GM12872 (cell line): ENCODE results near the gene OCA2.
A peak's percentile ranks its signal among the peaks of the same experiment; 100 is the strongest.

Source experiments
- TF ChIP-seq, protein P1 (sequence below): IDR thresholded peaks from 3 replicates; pipeline ENCODE4 v1.5.1; 2011; ENCODE audit warnings: low read depth, mild to moderate bottlenecking, low read length, moderate library complexity; ENCODE audit not compliant: insufficient read depth

Gene OCA2

DNA sequence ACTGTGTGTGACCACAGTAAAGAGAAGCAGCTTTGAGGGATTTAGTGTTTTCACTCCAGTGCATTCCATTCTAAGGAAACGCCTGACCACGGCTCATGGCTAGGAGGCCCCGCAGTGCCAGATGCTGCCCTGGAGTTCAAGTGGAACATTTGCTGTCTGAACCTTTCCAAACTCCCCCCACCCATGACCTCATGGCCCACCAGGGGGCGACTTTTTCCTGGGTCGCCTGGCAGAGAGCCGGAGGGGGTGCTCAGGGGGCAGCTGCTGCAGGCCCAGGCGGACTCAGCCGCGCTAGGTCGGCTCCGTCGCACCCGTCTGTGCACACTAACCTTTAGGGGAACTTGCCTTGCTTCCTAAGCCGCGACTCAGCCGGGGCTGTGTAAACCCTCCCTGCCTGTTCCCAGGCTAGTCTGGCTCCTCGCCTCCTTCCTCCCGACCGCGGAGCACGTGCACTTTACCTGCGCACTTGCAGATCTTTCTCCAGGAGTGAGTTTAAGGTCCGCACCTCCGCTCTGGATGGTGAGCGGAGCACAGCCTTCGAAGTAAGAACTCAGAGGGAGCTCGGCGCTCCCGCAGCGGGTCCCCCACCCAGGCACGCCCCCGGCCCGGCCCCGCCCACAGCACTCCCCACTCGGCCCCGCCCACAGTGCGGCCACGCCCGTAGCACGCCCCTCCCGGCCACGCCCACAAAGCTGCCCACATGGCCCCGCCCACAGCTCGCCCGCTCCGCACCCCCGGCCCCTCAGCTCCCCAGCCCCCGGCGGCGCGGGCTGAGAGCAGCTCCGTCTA lies at the start of gene OCA2:
TSS of gene OCA2 (minus strand) at position 550 of the 789 bp plus-strand sequence. CDS start 17,441 bp downstream, outside the sequence.
- TF ChIP-seq, protein P1, sequence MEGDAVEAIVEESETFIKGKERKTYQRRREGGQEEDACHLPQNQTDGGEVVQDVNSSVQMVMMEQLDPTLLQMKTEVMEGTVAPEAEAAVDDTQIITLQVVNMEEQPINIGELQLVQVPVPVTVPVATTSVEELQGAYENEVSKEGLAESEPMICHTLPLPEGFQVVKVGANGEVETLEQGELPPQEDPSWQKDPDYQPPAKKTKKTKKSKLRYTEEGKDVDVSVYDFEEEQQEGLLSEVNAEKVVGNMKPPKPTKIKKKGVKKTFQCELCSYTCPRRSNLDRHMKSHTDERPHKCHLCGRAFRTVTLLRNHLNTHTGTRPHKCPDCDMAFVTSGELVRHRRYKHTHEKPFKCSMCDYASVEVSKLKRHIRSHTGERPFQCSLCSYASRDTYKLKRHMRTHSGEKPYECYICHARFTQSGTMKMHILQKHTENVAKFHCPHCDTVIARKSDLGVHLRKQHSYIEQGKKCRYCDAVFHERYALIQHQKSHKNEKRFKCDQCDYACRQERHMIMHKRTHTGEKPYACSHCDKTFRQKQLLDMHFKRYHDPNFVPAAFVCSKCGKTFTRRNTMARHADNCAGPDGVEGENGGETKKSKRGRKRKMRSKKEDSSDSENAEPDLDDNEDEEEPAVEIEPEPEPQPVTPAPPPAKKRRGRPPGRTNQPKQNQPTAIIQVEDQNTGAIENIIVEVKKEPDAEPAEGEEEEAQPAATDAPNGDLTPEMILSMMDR: peak; percentile 39

DNA sequence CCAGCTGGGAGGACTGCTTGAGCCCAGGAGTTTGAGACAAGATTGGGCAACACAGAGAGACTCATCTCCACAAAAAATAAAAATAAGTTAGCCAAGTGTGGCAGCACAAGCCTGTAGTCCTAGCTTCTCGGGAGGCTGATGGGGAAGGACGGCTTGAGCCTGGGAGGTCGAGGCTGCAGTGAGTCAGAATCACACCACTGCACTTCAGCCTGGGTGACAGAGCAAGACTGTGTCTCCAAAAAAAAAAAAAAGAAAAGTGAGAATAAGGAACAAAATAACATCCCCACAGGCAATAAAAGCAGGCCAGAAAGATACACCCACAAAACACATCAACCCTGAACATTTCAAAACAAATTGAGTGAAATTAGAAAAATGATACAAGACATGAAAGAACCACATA lies 48.7 kb upstream of the OCA2 start:
- TF ChIP-seq, protein P1: no peak

GRCh38 chr15:28140062-28140461 lies 40.9 kb upstream of the OCA2 start:
- TF ChIP-seq, protein P1: no peak

- TF ChIP-seq, protein P1: no peak
Measured at GRCh38 chr15:28133281-28133680, 34.2 kb upstream of the OCA2 start.

DNA sequence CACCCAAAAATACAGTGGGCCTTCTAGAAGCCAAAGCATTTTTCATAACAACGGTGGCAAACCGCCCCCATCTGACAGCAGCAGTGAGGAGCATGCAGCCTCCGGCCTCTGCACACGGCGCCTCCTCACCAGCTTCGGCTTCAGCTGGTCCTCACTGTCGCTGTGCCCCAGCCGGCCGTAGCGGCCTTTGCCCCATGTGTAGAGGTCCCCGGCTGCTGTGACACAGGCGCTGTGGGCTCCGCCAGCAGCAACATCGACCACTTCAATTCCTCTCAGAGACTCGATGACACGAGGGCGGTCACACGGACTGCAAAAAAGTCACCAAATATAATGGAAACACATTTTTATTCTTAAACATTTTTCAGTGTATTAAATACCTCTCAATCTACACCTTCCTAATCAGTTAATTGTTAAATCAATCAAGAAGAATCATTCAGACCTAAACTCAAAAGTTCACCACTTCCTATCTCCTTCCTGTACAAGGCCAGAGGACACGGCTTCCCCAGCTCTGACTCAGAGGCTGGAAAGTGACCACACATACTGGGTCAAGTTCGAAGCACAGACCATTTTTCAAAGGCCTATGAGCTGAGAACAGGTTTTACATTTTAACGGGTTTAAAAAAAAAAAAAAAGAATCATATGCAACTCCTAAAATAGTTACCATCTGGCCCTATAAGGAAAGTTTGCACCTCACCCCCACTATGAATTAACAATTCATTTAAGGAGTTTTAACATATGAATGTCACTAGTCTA lies 33.6 kb upstream of the OCA2 start:
- TF ChIP-seq, protein P1: no peak

- TF ChIP-seq, protein P1: no peak
Measured at GRCh38 chr15:28131946-28132345, 32.8 kb upstream of the OCA2 start.

DNA sequence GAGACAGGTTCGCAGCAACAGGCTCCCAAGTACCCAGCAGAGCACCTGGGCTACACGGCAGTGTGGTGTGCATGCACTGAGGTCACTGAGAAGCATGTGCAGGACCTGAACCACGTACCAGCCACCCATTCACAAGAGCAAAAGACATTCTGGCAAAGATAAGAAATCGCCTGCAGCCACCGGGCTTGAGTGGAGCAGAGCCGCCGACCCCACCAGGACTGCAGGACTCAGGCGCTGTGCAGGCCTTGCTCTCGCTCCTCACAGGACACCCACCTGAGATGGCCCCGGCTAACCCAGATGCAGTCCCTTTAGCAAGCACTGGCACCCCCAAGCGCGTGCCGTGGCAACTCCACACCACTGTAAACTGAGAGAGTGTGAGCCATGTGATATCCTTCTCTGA lies 32.3 kb upstream of the OCA2 start:
- TF ChIP-seq, protein P1: no peak
